Lower leg skin (tissue), 3 donors: ENCODE data around the gene FBXO38.

Source experiments
- CTCF ChIP-seq, 3 donors: fragments of 450-650 bp; IDR thresholded peaks; one replicate each; pipeline ENCODE4 v1.5.1; 2016; ENCODE audit warnings: antibody characterized with exemption in 3 of 3, mild to moderate bottlenecking in 3 of 3, moderate library complexity in 2 of 3
- POLR2A ChIP-seq, 2 donors: fragments of 450-650 bp; IDR thresholded peaks; one replicate each; pipeline ENCODE4 v1.6.1; 2016 to 2017; ENCODE audit warnings: antibody characterized with exemption in 2 of 2, mild to moderate bottlenecking in 1 of 2, moderate library complexity in 1 of 2

GRCh38 chr5:148364343-148364742 lies 19.4 kb upstream of the FBXO38 start:
- no peak for TF ChIP-seq CTCF (IDR thresholded peaks at IDR 0.05)
- no peak for TF ChIP-seq POLR2A (IDR thresholded peaks at IDR 0.05)
